HepG2 (cell line): Measurements from ENCODE around the gene FSCN2. TPM values are rescaled to one million over a fixed set of nuclear protein-coding genes. Genes with fewer than 3 reads are reported as not detected.

Experiments
- ATAD3A ChIP-seq: sonication (generic); formaldehyde crosslinking; IDR thresholded peaks from 2 replicates; pipeline ENCODE4 v1.4.0; 2020; ENCODE audit warnings: missing genetic modification reagents
- CBFB ChIP-seq: sonication (generic); formaldehyde crosslinking; IDR thresholded peaks from 2 replicates; pipeline ENCODE4 v1.4.0; 2020; ENCODE audit warnings: missing genetic modification reagents
- CCDC6 ChIP-seq: sonication (generic); formaldehyde crosslinking; IDR thresholded peaks from 2 replicates; pipeline ENCODE4 v1.8.1; 2022; ENCODE audit warnings: mild to moderate bottlenecking, missing genetic modification reagents, moderate library complexity
- HNRNPL ChIP-seq: fragments of 200-400 bp; formaldehyde crosslinking; IDR thresholded peaks from 2 replicates; pipeline ENCODE4 v1.6.1; 2017; ENCODE audit warnings: mild to moderate bottlenecking, low read depth, low read length
- KLF9 ChIP-seq: IDR thresholded peaks from 2 replicates; pipeline ENCODE4 v1.6.1; 2016; ENCODE audit warnings: low read depth
- MTF2 ChIP-seq: sonication (generic); formaldehyde crosslinking; IDR thresholded peaks from 2 replicates; pipeline ENCODE4 v1.5.0; 2020; ENCODE audit warnings: missing genetic modification reagents, borderline replicate concordance
- NFKBIZ ChIP-seq: IDR thresholded peaks from 2 replicates; pipeline ENCODE4 v1.6.1; 2018; ENCODE audit warnings: missing genetic modification reagents, missing compliant biosample characterization
- ONECUT2 ChIP-seq: sonication (generic); formaldehyde crosslinking; IDR thresholded peaks from 2 replicates; pipeline ENCODE4 v1.4.0; 2020; ENCODE audit warnings: missing genetic modification reagents
- RERE ChIP-seq: IDR thresholded peaks from 2 replicates; pipeline ENCODE4 v1.6.1; 2016; ENCODE audit warnings: low read depth, missing genetic modification reagents, missing compliant biosample characterization
- TMF1 ChIP-seq: sonication (generic); formaldehyde crosslinking; IDR thresholded peaks from 2 replicates; pipeline ENCODE4 v1.8.1; 2022; ENCODE audit warnings: low read depth, missing genetic modification reagents
- ZBTB33 ChIP-seq: sonication (generic); formaldehyde crosslinking; IDR thresholded peaks from 2 replicates; pipeline ENCODE4 v1.4.0; 2020; ENCODE audit warnings: missing genetic modification reagents
- ZBTB46 ChIP-seq: sonication (generic); formaldehyde crosslinking; IDR thresholded peaks from 2 replicates; pipeline ENCODE4 v1.4.0; 2020; ENCODE audit warnings: mild to moderate bottlenecking, missing genetic modification reagents, borderline replicate concordance
- ZBTB8A ChIP-seq: sonication (generic); formaldehyde crosslinking; IDR thresholded peaks from 2 replicates; pipeline ENCODE4 v1.4.0; 2020; ENCODE audit warnings: mild to moderate bottlenecking, low read depth, missing genetic modification reagents, borderline replicate concordance
- ZFX ChIP-seq: sonication (generic); formaldehyde crosslinking; IDR thresholded peaks from 2 replicates; pipeline ENCODE4 v1.4.0; 2020; ENCODE audit warnings: mild to moderate bottlenecking, low read depth, missing genetic modification reagents, moderate library complexity
- ZNF143 ChIP-seq: sonication (generic); formaldehyde crosslinking; IDR thresholded peaks from 2 replicates; pipeline ENCODE4 v1.4.0; 2020; ENCODE audit warnings: missing genetic modification reagents
- ZNF331 ChIP-seq: sonication (generic); formaldehyde crosslinking; IDR thresholded peaks from 2 replicates; pipeline ENCODE4 v1.4.0; 2020; ENCODE audit warnings: missing genetic modification reagents
- ZNF383 ChIP-seq: sonication (generic); formaldehyde crosslinking; IDR thresholded peaks from 2 replicates; pipeline ENCODE4 v1.4.0; 2020; ENCODE audit warnings: missing genetic modification reagents, mild to moderate bottlenecking, borderline replicate concordance
- ZNF430 ChIP-seq: sonication (generic); formaldehyde crosslinking; IDR thresholded peaks from 2 replicates; pipeline ENCODE4 v1.9.0; 2021; ENCODE audit warnings: mild to moderate bottlenecking, missing genetic modification reagents
- ZNF446 ChIP-seq: sonication (generic); formaldehyde crosslinking; IDR thresholded peaks from 2 replicates; pipeline ENCODE4 v1.5.0; 2020; ENCODE audit warnings: mild to moderate bottlenecking, missing genetic modification reagents
- ZNF576 ChIP-seq: sonication (generic); formaldehyde crosslinking; IDR thresholded peaks from 2 replicates; pipeline ENCODE4 v1.4.0; 2020; ENCODE audit warnings: mild to moderate bottlenecking, missing genetic modification reagents
- ZNF879 ChIP-seq: sonication (generic); formaldehyde crosslinking; IDR thresholded peaks from 2 replicates; pipeline ENCODE4 v1.8.1; 2023; ENCODE audit warnings: missing genetic modification reagents
- ZSCAN31 ChIP-seq: sonication (generic); formaldehyde crosslinking; IDR thresholded peaks from 2 replicates; pipeline ENCODE4 v1.5.0; 2020; ENCODE audit warnings: low read depth, mild to moderate bottlenecking, missing genetic modification reagents
- polyA plus RNA-seq, 8 experiments: library from polyadenylated mRNA; depleted of rRNA in 3 of 8; stranded (reverse) in 7 of 8; unstranded in 1 of 8; fragments of >200 nt; fragmentation: Illumina TruSeq in 4 of 8; extraction: Trizol in 4 of 8; gene quantifications; 2 replicates each; pipeline versions ENCODE4 v1.2.1 to v1.2.3, GENCODE V29; 2011 to 2016; ENCODE audit warnings: low read depth in 4 of 8, missing spikeins in 1 of 8, mixed read lengths in 1 of 8; ENCODE audit not compliant: insufficient read depth in 1 of 8
- total RNA-seq, 5 experiments: library from RNA; depleted of rRNA; stranded (reverse); fragments of >200 nt; fragmentation: Illumina TruSeq; extraction: Trizol; gene quantifications; 2 replicates each; pipeline ENCODE4 v1.2.3, GENCODE V29; 2016; ENCODE audit warnings: low read depth in 1 of 5

Gene FSCN2
- total and polyA plus RNA-seq, 2 of the 13 experiments (the other 11 are each of a cell fraction or from before 2014, with no cell fraction given): 0.09 TPM; not detected in 1

GRCh38 chr17:81510785-81511553, 17.2 kb upstream of the FSCN2 start (continued):
- TF ChIP-seq RERE (CRISPR knock-in tag) (no peak), KLF9 (CRISPR knock-in tag) (no peak), ZNF331 (CRISPR knock-in tag) (no peak), ZNF143 (no peak), ZNF383 (no peak), ONECUT2 (no peak), ZBTB33 (0 out of 2 replicates have a peak, but pooled peaks have one; percentile 25), CBFB (CRISPR knock-in tag) (no peak), TMF1 (CRISPR knock-in tag) (no peak), ZNF879 (CRISPR knock-in tag) (no peak), ZBTB8A (no peak), CCDC6 (CRISPR knock-in tag) (no peak), NFKBIZ (CRISPR knock-in tag) (no peak), ZNF576 (CRISPR knock-in tag) (no peak), ZSCAN31 (CRISPR knock-in tag) (no peak), ZBTB46 (CRISPR knock-in tag) (no peak), ZNF446 (CRISPR knock-in tag) (no peak), MTF2 (CRISPR knock-in tag) (no peak), ZFX (CRISPR knock-in tag) (peak; percentile 27; the same call in 1 of the 2 replicates), ATAD3A (CRISPR knock-in tag) (0 out of 2 replicates have a peak, but pooled peaks have one; percentile 14), ZNF430 (no peak), HNRNPL (peak; percentile 85; the same call in 1 of the 2 replicates)
